Central memory CD8-positive, alpha-beta T cell (primary cell): ENCODE data around the gene INSC.

Source experiments
- ATAC-seq: fragments of 150-1000 bp; cut with Tn5 transposase; replicated peaks from 2 replicates; pipeline ENCODE4 v1.10.0; 2022; ENCODE audit warnings: mild to moderate bottlenecking, moderate FRiP score, moderate number of reproducible peaks; ENCODE audit not compliant: poor library complexity, severe bottlenecking; ENCODE audit errors: extremely low read depth
- DNase-seq, 2 donors: peaks; one replicate each; pipeline ENCODE4 v3.0.0; 2021; ENCODE audit warnings: low spot score in 2 of 2
- H3K27ac Mint-ChIP-seq: one replicate; pipeline ENCODE4 v1.8.0; 2022; ENCODE audit warnings: low read depth, mild to moderate bottlenecking, moderate library complexity, mixed read lengths
- H3K27me3 Mint-ChIP-seq: one replicate; pipeline ENCODE4 v1.8.0; 2022; ENCODE audit warnings: mixed read lengths
- H3K36me3 Mint-ChIP-seq: one replicate; pipeline ENCODE4 v1.8.0; 2022; ENCODE audit warnings: mild to moderate bottlenecking, moderate library complexity, mixed read lengths; ENCODE audit not compliant: insufficient read depth
- H3K4me1 Mint-ChIP-seq: one replicate; pipeline ENCODE4 v1.8.0; 2022; ENCODE audit warnings: mixed read lengths
- H3K4me3 Mint-ChIP-seq: one replicate; pipeline ENCODE4 v1.8.0; 2022; ENCODE audit warnings: mild to moderate bottlenecking, moderate library complexity, mixed read lengths
- H3K9me3 Mint-ChIP-seq: one replicate; pipeline ENCODE4 v1.8.0; 2022; ENCODE audit warnings: mixed read lengths

Gene INSC

DNA sequence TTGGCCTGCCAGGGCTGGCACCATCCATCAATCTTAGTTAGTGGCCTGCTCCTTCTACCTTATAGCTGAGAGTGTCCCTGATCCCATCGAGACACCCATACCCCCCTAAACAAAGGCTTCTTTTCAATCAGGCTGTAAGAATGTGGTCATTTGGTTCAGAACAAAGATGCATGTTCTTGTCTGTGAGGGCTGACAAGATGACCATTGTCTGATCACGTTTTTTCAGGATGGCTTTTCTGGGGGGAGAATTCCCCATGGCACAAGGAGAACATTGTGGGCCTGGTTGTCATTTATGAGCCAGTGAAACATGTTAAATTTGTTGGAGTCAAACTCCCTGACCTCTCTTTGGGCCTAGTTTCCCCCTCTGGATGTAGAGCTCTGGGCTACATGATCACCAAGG is 160.4 kb downstream of the INSC start:
- H3K36me3 Mint-ChIP-seq: no peaks in the 10 kb centered on the region

DNA sequence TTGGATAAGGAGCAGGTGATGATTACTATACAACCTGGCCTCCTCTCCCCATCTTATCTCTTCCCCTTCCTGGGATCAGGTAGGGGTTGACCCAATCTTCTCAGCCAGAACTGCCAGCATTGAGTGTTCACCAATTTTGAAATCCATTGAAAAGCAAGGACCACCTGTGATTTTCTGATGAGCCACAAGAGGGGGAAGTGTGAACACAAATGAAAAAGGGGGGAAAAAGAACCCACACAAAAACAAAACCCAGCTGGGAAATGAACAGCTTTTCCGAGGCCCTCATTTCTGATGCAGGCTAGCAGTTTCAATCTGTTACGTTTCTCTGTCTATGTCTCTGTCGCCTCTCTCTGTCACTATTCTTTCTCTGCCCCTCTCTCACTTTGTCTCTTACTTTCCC is 161.9 kb downstream of the INSC start:
- Mint-ChIP-seq H3K9me3 (no peaks in the 10 kb centered on the region), H3K27ac (no peak overlapping the region), H3K27me3 (peaks cover 79% of the 10 kb centered on the region), H3K36me3 (no peaks in the 10 kb centered on the region), H3K4me1 (no peaks in the 10 kb centered on the region), H3K4me3 (no peak overlapping the region)
- DNase-seq (no peak), ATAC-seq (no peak)

More for the DNA sequence above, 160.4 kb downstream of the INSC start:
- Mint-ChIP-seq H3K4me3 (no peak overlapping the region), H3K27me3 (peaks cover 72% of the 10 kb centered on the region), H3K9me3 (no peaks in the 10 kb centered on the region), H3K4me1 (no peaks in the 10 kb centered on the region), H3K27ac (no peak overlapping the region)
- DNase-seq (no peak), ATAC-seq (no peak)

DNA sequence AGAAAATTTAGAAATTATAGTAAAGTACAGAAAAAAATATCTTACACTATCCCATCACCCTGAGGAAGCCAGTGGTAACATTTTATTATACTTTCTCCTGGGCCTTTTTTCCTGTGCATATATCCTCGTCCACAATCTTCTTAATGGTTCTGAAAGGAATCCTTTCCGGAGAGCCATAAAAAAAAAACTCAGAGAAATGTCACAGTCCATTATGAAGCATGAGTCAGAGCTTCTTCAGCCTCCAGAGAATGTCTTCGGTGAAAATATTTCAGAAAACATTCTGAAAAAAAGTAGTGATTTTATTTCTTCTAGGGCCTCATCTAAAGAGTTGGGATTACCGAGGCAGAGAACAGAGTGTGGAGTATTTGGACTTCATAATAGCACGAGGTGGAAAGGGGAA is 163.4 kb downstream of the INSC start:
- Mint-ChIP-seq H3K27ac (no peak overlapping the region), H3K4me3 (no peak overlapping the region), H3K36me3 (no peaks in the 10 kb centered on the region), H3K9me3 (no peaks in the 10 kb centered on the region), H3K4me1 (no peaks in the 10 kb centered on the region), H3K27me3 (peaks cover 75% of the 10 kb centered on the region)
- no peak for ATAC-seq
- no peak for DNase-seq

DNA sequence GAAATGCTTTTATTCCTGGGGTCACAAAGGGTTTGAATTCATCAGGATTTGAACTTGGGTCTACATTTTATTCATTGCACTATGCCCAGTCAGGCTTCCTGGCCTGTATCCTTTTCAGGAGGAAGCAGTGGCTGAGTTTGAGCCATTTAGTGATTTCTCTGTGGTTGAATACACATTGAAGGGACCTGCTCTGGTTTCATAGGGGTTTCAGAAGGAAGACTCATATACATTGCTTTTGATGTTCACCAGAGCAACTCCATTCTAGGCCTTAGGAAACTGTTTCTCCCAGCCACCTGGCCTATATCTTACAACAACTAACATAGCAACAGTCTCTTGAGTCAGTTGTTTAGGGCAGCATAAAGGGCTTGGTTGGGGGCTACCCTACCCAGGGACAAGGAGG is 165.7 kb downstream of the INSC start:
- Mint-ChIP-seq H3K4me1 (no peaks in the 10 kb centered on the region), H3K36me3 (no peaks in the 10 kb centered on the region), H3K4me3 (no peak overlapping the region), H3K27ac (no peak overlapping the region), H3K27me3 (peaks cover 58% of the 10 kb centered on the region), H3K9me3 (no peaks in the 10 kb centered on the region)
- ATAC-seq (no peak), DNase-seq (no peak)

DNA sequence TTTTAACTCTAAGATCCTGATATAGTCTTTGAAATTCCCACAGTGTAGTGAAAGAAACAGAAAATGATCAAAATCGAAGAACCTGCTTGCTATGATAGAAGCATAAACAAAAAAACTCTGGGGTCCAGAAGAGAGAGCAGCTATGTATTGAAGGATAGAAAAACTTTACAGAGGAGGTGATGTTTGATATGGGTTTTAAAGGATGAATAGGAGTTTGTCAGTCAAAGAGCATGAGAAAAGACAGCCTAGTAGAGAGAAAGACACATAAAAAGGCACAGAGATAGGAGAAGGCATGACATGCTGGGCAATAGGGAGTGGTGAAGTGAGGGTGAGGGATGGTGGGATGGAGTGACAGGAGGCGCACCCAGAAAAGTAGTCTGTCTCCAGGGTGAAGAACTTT is 168.0 kb downstream of the INSC start:
- H3K36me3 Mint-ChIP-seq: no peaks in the 10 kb centered on the region
- no peak overlapping the region for H3K27ac Mint-ChIP-seq
- no peak overlapping the region for H3K4me3 Mint-ChIP-seq
- no peaks in the 10 kb centered on the region for H3K9me3 Mint-ChIP-seq
- ATAC-seq: no peak
- peaks cover 37% of the 10 kb centered on the region for H3K27me3 Mint-ChIP-seq
- DNase-seq: no peak
- no peaks in the 10 kb centered on the region for H3K4me1 Mint-ChIP-seq

GRCh38 chr11:15286465-15286864 is 171.7 kb downstream of the INSC start:
- H3K27me3 Mint-ChIP-seq: peaks cover 22% of the 10 kb centered on the region
- ATAC-seq (no peak), DNase-seq (no peak)
- H3K27ac Mint-ChIP-seq: no peak overlapping the region
- H3K9me3 Mint-ChIP-seq: no peaks in the 10 kb centered on the region
- no peaks in the 10 kb centered on the region for H3K36me3 Mint-ChIP-seq
- no peak overlapping the region for H3K4me3 Mint-ChIP-seq
- H3K4me1 Mint-ChIP-seq: no peaks in the 10 kb centered on the region

GRCh38 chr11:15288863-15289262 is 174.1 kb downstream of the INSC start:
- peaks cover 9% of the 10 kb centered on the region for H3K27me3 Mint-ChIP-seq
- H3K9me3 Mint-ChIP-seq: no peaks in the 10 kb centered on the region
- no peak overlapping the region for H3K4me3 Mint-ChIP-seq
- no peak overlapping the region for H3K27ac Mint-ChIP-seq
- DNase-seq (no peak), ATAC-seq (no peak)
- no peaks in the 10 kb centered on the region for H3K4me1 Mint-ChIP-seq
- no peaks in the 10 kb centered on the region for H3K36me3 Mint-ChIP-seq

- ATAC-seq (no peak), DNase-seq (no peak)
- H3K4me3 Mint-ChIP-seq: no peak overlapping the region
- no peaks in the 10 kb centered on the region for H3K36me3 Mint-ChIP-seq
- peaks cover 9% of the 10 kb centered on the region for H3K27me3 Mint-ChIP-seq
- H3K4me1 Mint-ChIP-seq: no peaks in the 10 kb centered on the region
- no peaks in the 10 kb centered on the region for H3K9me3 Mint-ChIP-seq
- H3K27ac Mint-ChIP-seq: no peak overlapping the region
Observed at GRCh38 chr11:15289723-15290122, 175.0 kb downstream of the INSC start.

- peaks cover 9% of the 10 kb centered on the region for H3K27me3 Mint-ChIP-seq
- no peaks in the 10 kb centered on the region for H3K4me1 Mint-ChIP-seq
- H3K4me3 Mint-ChIP-seq: no peak overlapping the region
Observed at GRCh38 chr11:15291885-15292284, 177.2 kb downstream of the INSC start.

DNA sequence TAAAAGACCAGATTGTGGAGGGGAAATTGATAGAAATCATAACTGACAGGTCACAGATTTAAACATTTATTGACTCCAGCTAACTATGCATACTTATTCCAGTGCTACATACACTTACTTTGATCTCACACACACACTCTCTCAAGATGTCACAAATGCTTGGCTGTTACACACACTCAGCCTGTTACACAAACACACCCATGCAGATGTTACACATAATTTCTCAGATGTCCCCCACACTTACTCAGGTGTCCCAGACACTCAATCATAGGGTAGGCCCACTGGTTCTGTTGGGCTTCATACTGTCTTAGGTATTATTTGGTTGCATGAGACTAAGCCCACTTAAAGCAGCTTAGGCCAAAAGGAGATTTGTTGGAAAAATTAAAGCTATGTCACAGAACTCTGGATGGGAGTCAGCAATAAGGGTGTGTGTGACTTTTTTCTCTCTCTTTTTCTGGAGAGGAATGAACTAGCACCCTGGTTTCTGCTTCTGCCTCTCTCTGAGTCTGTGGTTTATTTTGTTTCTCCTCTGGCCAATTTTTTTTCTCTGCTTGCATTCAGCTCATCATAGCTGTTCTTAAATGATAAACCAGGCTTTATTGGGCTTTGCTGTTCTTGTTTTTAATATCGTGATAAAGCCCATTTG is 179.4 kb downstream of the INSC start:
- Mint-ChIP-seq H3K27ac (no peak overlapping the region), H3K9me3 (no peaks in the 10 kb centered on the region), H3K36me3 (no peaks in the 10 kb centered on the region), H3K27me3 (peaks cover 9% of the 10 kb centered on the region), H3K4me1 (no peaks in the 10 kb centered on the region), H3K4me3 (no peak overlapping the region)
- ATAC-seq (no peak), DNase-seq (no peak)

More at GRCh38 chr11:15291885-15292284, 177.2 kb downstream of the INSC start:
- DNase-seq: no peak
- Mint-ChIP-seq H3K27ac (no peak overlapping the region), H3K9me3 (no peaks in the 10 kb centered on the region), H3K36me3 (no peaks in the 10 kb centered on the region)
- ATAC-seq: no peak

GRCh38 chr11:15295695-15296094 is 181.0 kb downstream of the INSC start:
- Mint-ChIP-seq H3K4me1 (no peaks in the 10 kb centered on the region), H3K27ac (no peak overlapping the region)
- no peak for DNase-seq

More at GRCh38 chr11:15295695-15296094, 181.0 kb downstream of the INSC start:
- no peak for ATAC-seq
- Mint-ChIP-seq H3K27me3 (peaks cover 7% of the 10 kb centered on the region), H3K36me3 (no peaks in the 10 kb centered on the region), H3K9me3 (no peaks in the 10 kb centered on the region), H3K4me3 (no peak overlapping the region)
